HG02678 (cell line): ENCODE data around the gene HLA-DRB1.
"Not testable (repeated sequence)": the region's sequence is repeated elsewhere in the genome, so short reads cannot be mapped to it uniquely, and the experiment has no call there.

Experiments used
- ATAC-seq: cut with Tn5 transposase; IDR thresholded peaks from one replicate; pipeline ENCODE4 v1.9.1; 2021; ENCODE audit warnings: mild to moderate bottlenecking, moderate library complexity; ENCODE audit not compliant: unreplicated experiment

Gene HLA-DRB1

DNA sequence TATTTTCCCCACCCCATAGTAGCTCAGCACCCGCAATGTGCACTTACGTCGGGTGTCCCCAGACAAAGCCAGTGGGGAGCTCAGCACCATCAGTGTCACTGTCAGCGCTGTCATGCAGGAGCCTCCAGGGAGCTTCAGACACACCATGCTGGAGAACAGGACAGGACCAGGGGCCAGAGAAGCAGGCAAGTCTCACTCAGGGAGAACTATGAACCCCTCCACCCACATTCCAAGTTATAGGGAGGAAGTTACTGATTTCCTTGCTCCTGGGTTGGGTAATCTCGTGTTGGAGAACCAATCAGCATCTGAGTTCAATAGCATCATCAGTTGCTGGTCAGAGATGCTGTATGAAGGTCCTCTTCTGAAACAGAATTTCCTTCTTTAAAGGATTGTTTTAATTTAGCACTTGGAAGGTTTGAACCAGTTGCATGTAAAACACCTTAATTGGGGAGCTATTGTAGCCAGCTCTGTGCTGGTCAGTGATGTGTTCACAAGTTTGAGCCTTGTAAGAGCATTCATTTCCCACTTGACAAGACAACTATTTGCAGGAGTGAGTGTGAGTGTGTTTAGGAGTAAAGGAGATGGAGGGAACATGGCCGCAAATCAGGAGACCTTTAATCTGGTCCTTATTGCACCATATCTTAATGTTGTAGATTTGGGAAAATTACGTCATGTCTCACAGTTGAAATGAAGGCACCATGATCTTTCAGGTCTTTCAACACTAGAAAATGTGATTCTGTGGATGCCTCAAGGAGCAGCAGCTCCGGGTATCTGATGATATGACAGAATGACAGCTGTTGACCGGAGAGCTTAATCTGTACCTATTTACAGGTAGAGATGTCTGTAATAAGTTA lies at the start of gene HLA-DRB1:
Gene HLA-DRB1 (minus strand): TSS at position 253 of the 854 bp plus-strand sequence. CDS start 106 bp downstream, at position 147.
- peak; percentile 94 for ATAC-seq

DNA sequence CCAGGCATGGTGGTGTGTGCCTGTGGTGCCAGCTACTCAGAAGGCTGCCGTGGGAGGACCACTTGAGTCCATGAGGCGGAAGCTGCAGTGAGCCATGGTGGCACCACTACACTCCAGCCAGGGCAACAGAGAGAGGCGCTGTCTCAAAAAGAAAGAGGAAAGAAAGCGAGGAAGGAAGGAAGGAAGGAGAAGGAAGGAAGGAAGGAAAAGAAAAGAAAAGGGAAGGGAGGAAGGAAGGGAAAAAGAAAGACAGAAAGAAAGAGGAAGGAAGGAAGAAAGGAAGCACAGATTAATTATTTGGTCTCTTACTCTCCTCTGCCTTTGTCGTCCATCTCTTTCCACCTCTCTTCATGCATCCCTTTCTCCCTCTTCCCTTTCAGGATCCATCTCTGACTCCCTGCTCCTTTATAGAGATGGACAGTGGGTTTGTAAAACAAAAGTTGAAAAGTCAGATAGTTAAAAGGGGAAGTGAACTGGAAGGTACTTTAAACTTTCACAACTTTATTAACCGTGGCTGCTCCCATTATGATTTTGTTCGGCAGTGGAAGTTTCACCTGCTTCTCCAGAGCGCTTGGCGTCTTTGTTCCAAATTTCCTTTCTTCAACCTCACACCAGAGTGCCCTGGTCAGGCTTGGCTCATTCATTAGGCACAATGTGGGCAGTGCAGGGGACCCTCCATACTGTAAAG lies 49.0 kb upstream of the HLA-DRB1 start:
- no peak for ATAC-seq

GRCh38 chr6:32637883-32638282 lies 48.2 kb upstream of the HLA-DRB1 start:
- no peak for ATAC-seq

GRCh38 chr6:32637219-32637880 lies 47.7 kb upstream of the HLA-DRB1 start, which contains the start of gene HLA-DQA1:
Gene HLA-DQA1, plus strand, starts transcription at chr6:32637406. Its CDS starts 53 bp downstream, at chr6:32637459.
- peak; percentile 74 for ATAC-seq

- ATAC-seq: no peak
These were observed 46.0 kb upstream of the HLA-DRB1 start for GRCh38 chr6:32635526-32636123.

GRCh38 chr6:32629793-32630192 lies 40.1 kb upstream of the HLA-DRB1 start:
- not testable (repeated sequence) for ATAC-seq

- ATAC-seq: no peak
These were observed 38.2 kb upstream of the HLA-DRB1 start for GRCh38 chr6:32627831-32628230.

GRCh38 chr6:32627249-32627648 lies 37.6 kb upstream of the HLA-DRB1 start:
- ATAC-seq: no peak

GRCh38 chr6:32625137-32625536 lies 35.5 kb upstream of the HLA-DRB1 start:
- no peak for ATAC-seq

DNA sequence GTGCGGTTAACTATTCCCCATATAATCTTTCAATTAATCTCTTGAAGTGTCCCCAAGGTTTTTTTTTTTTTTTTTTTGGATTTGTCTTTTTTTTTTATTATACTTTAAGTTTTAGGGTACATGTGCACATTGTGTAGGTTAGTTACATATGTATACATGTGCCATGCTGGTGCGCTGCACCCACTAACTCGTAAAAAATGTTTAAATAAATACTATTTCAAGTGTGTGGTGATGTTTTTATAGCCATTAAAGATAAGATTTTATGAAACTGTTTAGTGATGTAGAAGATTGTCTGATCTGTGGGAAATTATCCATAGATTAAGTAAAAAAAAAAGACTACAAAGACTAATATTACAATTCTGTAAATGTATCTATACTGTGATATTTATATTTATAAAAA lies 34.9 kb upstream of the HLA-DRB1 start:
- ATAC-seq: no peak

- no peak for ATAC-seq
These were observed 34.0 kb upstream of the HLA-DRB1 start for GRCh38 chr6:32623693-32624092.

GRCh38 chr6:32622545-32623401 lies 33.1 kb upstream of the HLA-DRB1 start:
- peak; percentile 84 for ATAC-seq

- no peak for ATAC-seq
These were observed 31.7 kb upstream of the HLA-DRB1 start for GRCh38 chr6:32621372-32621771.

GRCh38 chr6:32617751-32618150 lies 28.1 kb upstream of the HLA-DRB1 start:
- ATAC-seq: no peak

- ATAC-seq: no peak
These were observed 26.4 kb upstream of the HLA-DRB1 start for GRCh38 chr6:32615885-32616532.

DNA sequence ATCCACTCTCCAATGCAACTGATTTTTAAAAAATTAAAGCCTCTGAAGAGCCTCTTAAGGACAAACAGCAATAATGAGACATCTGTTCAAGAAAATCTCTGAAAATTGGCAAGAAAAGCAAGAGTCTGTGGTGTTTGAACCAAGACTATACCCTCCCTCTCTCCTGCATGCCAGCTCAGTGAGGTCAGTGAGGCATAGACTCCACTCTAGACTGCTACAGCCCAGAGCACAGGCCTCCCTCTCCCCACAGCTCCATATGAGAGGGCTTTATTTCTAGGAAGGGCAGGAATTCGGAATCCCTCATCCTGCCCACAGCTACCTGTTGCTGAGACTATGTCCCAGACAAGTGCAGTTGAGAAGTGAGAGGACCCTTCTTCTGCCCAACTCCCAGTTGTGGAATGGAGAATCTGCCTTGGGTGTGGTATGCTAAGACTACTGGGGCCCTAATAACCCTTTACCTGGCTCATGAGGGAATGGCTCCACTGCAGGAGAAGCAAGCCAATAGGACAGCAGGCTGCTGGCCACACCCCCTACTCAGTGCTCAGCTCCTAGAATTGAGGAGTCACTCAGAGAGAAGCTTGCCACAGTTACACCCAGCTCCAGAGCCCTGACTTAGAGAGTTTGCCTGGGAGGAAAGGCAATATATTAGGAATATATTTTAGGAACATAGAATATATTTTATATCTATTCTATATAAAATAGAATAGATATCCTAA lies 24.9 kb upstream of the HLA-DRB1 start:
- no peak for ATAC-seq

GRCh38 chr6:32613475-32613874 lies 23.8 kb upstream of the HLA-DRB1 start:
- ATAC-seq: no peak

- ATAC-seq: no peak
These were observed 21.1 kb upstream of the HLA-DRB1 start for GRCh38 chr6:32610682-32611296.
